IMR-90 (cell line): Measurements from ENCODE around the gene EHBP1L1. TPM values are rescaled to one million over a fixed set of nuclear protein-coding genes. Genes with fewer than 3 reads are reported as not detected.

Source experiments
- ATAC-seq: fragments of 200-7000 bp; cut with Tn5 transposase; 2 replicates; pipeline ENCODE4 v1.9.1; 2020; ENCODE audit warnings: low read depth, mild to moderate bottlenecking, moderate library complexity
- BruUV-seq: library from RNA; stranded (reverse); fragments of 400-500 nt; replicated peaks from 2 replicates; lab custom pipeline; 2021; lab: Mats Ljungman, UMichigan
- CTCF ChIA-PET: fragments of 300-600 bp; formaldehyde crosslinking; extraction: SDS; loops from one replicate; lab custom pipeline; 2021; ENCODE audit warnings: antibody characterized with exemption; lab: Yijun Ruan, JAX
- POLR2A ChIA-PET: fragments of 300-600 bp; sonication (Branson Sonifier 250); formaldehyde crosslinking; loops from one replicate; lab custom pipeline; 2022; ENCODE audit warnings: antibody characterized with exemption; ENCODE audit not compliant: unreplicated experiment; lab: Charles Lee
- DNase-seq: peaks from one replicate; pipeline ENCODE4 v3.0.0; 2013
- H2AFZ ChIP-seq: replicated peaks from 2 replicates; pipeline ENCODE3; 2013; ENCODE audit warnings: low read length, mild to moderate bottlenecking; ENCODE audit not compliant: poor library complexity
- H2AK5ac ChIP-seq: 2 replicates; pipeline ENCODE4 v1.6.1; 2013; ENCODE audit warnings: low read depth, low read length, inconsistent platforms
- H2AK9ac ChIP-seq: replicated peaks from 2 replicates; pipeline ENCODE3; 2013; ENCODE audit warnings: mild to moderate bottlenecking, low read depth, low read length, moderate library complexity; ENCODE audit not compliant: poor library complexity
- H2BK120ac ChIP-seq: 2 replicates; pipeline ENCODE4 v1.6.1; 2013; ENCODE audit warnings: low read depth, low read length, inconsistent platforms
- H2BK15ac ChIP-seq: 3 replicates; pipeline ENCODE4 v1.6.1; 2013; ENCODE audit warnings: low read depth, low read length, inconsistent platforms
- H2BK20ac ChIP-seq: 2 replicates; pipeline ENCODE4 v1.6.1; 2013; ENCODE audit warnings: low read depth, mild to moderate bottlenecking, inconsistent platforms, low read length, moderate library complexity
- H2BK5ac ChIP-seq: 2 replicates; pipeline ENCODE4 v1.6.1; 2013; ENCODE audit warnings: mild to moderate bottlenecking, low read depth, low read length, inconsistent platforms; ENCODE audit not compliant: poor library complexity, severe bottlenecking
- H3K14ac ChIP-seq: replicated peaks from 2 replicates; pipeline ENCODE4 v1.6.1; 2013; ENCODE audit warnings: low read depth, low read length, inconsistent platforms
- H3K18ac ChIP-seq: 2 replicates; pipeline ENCODE4 v1.6.1; 2013; ENCODE audit warnings: low read depth, low read length, control low read depth
- H3K23ac ChIP-seq: 2 replicates; pipeline ENCODE4 v1.6.1; 2013; ENCODE audit warnings: low read depth, low read length, inconsistent platforms
- H3K27ac ChIP-seq: 2 replicates; pipeline ENCODE4 v1.5.1; 2013; ENCODE audit warnings: mild to moderate bottlenecking, control low read depth, low read length; ENCODE audit not compliant: insufficient read depth
- H3K27me3 ChIP-seq: 2 replicates; pipeline ENCODE4 v1.6.1; 2013; ENCODE audit warnings: low read length; ENCODE audit not compliant: control insufficient read depth, insufficient read depth
- H3K36me3 ChIP-seq: 2 replicates; pipeline ENCODE4 v1.6.1; 2013; ENCODE audit warnings: low read length, mixed read lengths; ENCODE audit not compliant: control insufficient read depth, insufficient read depth
- H3K4ac ChIP-seq: 2 replicates; pipeline ENCODE4 v1.6.1; 2013; ENCODE audit warnings: low read depth, low read length, inconsistent platforms
- H3K4me1 ChIP-seq: 2 replicates; pipeline ENCODE4 v1.6.1; 2013; ENCODE audit warnings: low read length, mixed read lengths; ENCODE audit not compliant: control insufficient read depth, insufficient read depth
- H3K4me2 ChIP-seq: 2 replicates; pipeline ENCODE4 v1.6.1; 2013; ENCODE audit warnings: low read depth, mild to moderate bottlenecking, control low read depth, low read length, moderate library complexity
- H3K4me3 ChIP-seq: 2 replicates; pipeline ENCODE4 v1.5.1; 2013; ENCODE audit warnings: low read depth, mild to moderate bottlenecking, control low read depth, low read length, moderate library complexity; ENCODE audit not compliant: insufficient read depth
- H3K56ac ChIP-seq: 2 replicates; pipeline ENCODE4 v1.6.1; 2013; ENCODE audit warnings: low read length, inconsistent platforms; ENCODE audit not compliant: insufficient read depth; ENCODE audit errors: extremely low read depth
- H3K79me1 ChIP-seq, 2 experiments: 2 replicates each; pipeline ENCODE4 v1.6.1; 2013; ENCODE audit warnings: low read length in 2 of 2, inconsistent platforms in 1 of 2, low read depth in 1 of 2
- H3K9ac ChIP-seq: 2 replicates; pipeline ENCODE4 v1.6.1; 2013; ENCODE audit warnings: low read depth, low read length, control low read depth
- H3K9me1 ChIP-seq: 2 replicates; pipeline ENCODE4 v1.6.1; 2013; ENCODE audit warnings: low read length, inconsistent platforms; ENCODE audit not compliant: insufficient read depth
- H3K9me3 ChIP-seq: 2 replicates; pipeline ENCODE4 v1.6.1; 2013; ENCODE audit warnings: low read length; ENCODE audit not compliant: control insufficient read depth, insufficient read depth
- H4K20me1 ChIP-seq: 2 replicates; pipeline ENCODE4 v1.6.1; 2013; ENCODE audit warnings: low read length, inconsistent platforms; ENCODE audit not compliant: insufficient read depth
- H4K5ac ChIP-seq: 2 replicates; pipeline ENCODE4 v1.6.1; 2013; ENCODE audit warnings: mild to moderate bottlenecking, low read depth, low read length, control low read depth
- H4K8ac ChIP-seq, 2 experiments: 2 replicates each; pipeline ENCODE4 v1.6.1; 2013; ENCODE audit warnings: low read depth in 2 of 2, low read length in 2 of 2, control low read depth in 1 of 2, inconsistent platforms in 1 of 2
- H4K91ac ChIP-seq: 2 replicates; pipeline ENCODE4 v1.6.1; 2013; ENCODE audit warnings: low read depth, low read length, inconsistent platforms; ENCODE audit not compliant: insufficient read depth
- CEBPB ChIP-seq: IDR thresholded peaks from 2 replicates; pipeline ENCODE4 v1.6.1; 2012; ENCODE audit warnings: low read depth, low read length, improper control_type of control experiment
- MXI1 ChIP-seq: IDR thresholded peaks from 2 replicates; pipeline ENCODE4 v1.6.1; 2012; ENCODE audit warnings: low read depth, mild to moderate bottlenecking, low read length, moderate library complexity, borderline replicate concordance
- RCOR1 ChIP-seq: IDR thresholded peaks from 2 replicates; pipeline ENCODE4 v1.6.1; 2012; ENCODE audit warnings: mild to moderate bottlenecking, low read length, improper control_type of control experiment; ENCODE audit not compliant: insufficient replicate concordance
- WGBS, 2 experiments: methylation state at CpG; one replicate each; pipeline versions ENCODE4 v1.1.5 to v1.1.7; 2013; ENCODE audit warnings: missing lambda C conversion rate in 2 of 2; ENCODE audit not compliant: insufficient read length in 1 of 2; ENCODE audit errors: extremely low coverage in 2 of 2; 5-methylcytosine and 5-hydroxymethylcytosine counted together
- dilution Hi-C: fragments of 300-500 bp; cut with HindIII; formaldehyde crosslinking; loops from one replicate; pipeline ENCODE4 v1.14.3; 2018; ENCODE audit warnings: low sequenced_read_pairs; ENCODE audit not compliant: unreplicated experiment
- in situ Hi-C: fragments of 300-500 bp; cut with MboI; formaldehyde crosslinking; loops from 3 replicates; pipeline ENCODE4 v1.14.3; 2019; ENCODE audit warnings: low sequenced_read_pairs, inconsistent platforms, mixed read lengths
- intact Hi-C: fragments of 100-400 bp; cut with micrococcal nuclease; formaldehyde crosslinking; loops from 2 replicates; pipeline ENCODE4 v1.10.0; 2022
- polyA plus RNA-seq, 3 experiments: library from polyadenylated mRNA; depleted of rRNA; stranded (reverse); fragments of >200 nt; gene quantifications; 2 replicates each; pipeline ENCODE4 v1.2.3, GENCODE V29; 2012; ENCODE audit warnings: low replicate concordance in 1 of 3
- total RNA-seq: library from RNA; depleted of rRNA; stranded (reverse); fragments of >200 nt; gene quantifications from 2 replicates; pipeline ENCODE4 v1.2.3, GENCODE V29; 2012

EHBP1L1 gene
- total and polyA plus RNA-seq, 2 of the 4 experiments (the other 2 are of a cell fraction) = 10.0 to 27.4 TPM

- peak; percentile 66 for TF ChIP-seq RCOR1
Measured at GRCh38 chr11:65555693-65556231, 20.1 kb upstream of the EHBP1L1 start (continued).

GRCh38 chr11:65556470-65557279 lies 19.2 kb upstream of the EHBP1L1 start:
- in situ Hi-C loops = no loop called here
- intact Hi-C loops = loop anchor here (1.0 to 2.0 kb wide), 2 partner anchors 14 to 16 kb away; partner anchors contain the start of gene ZNRD2
- H3K23ac ChIP-seq = peak overlapping the region; percentile 85
- H3K4me2 ChIP-seq = peak overlapping the region; percentile 81
- 0 out of 3 replicates have a peak overlapping the region, but pooled peaks have one; percentile 62 for H2BK15ac ChIP-seq
- H3K27ac ChIP-seq = peak overlapping the region; percentile 77
- ATAC-seq = no peak
- peak overlapping the region; percentile 63 for H3K4ac ChIP-seq
- peak overlapping the region; percentile 74 for H3K4me3 ChIP-seq
- no TSS peak for BruUV-seq
- H4K91ac ChIP-seq = peak overlapping the region; percentile 87; the same call in 1 of the 2 replicates
- H3K4me1 ChIP-seq = peaks cover 43% of the 10 kb centered on the region
- peak overlapping the region; percentile 96 for H2AK5ac ChIP-seq
- peak overlapping the region; percentile 79 for H2AFZ ChIP-seq
- peaks cover 16 to 42% of the 10 kb centered on the region in 2 experiments for H3K79me1 ChIP-seq
- H3K27me3 ChIP-seq = no peaks in the 10 kb centered on the region
- H4K8ac ChIP-seq = peak overlapping the region; percentile 39 to 87; a peak in 1 of 4 replicates
- POLR2A ChIA-PET = no interaction called here
- H3K9ac ChIP-seq = peak overlapping the region; percentile 71
- no peak overlapping the region for H3K56ac ChIP-seq
- H2AK9ac ChIP-seq = peak overlapping the region; percentile 97
- peak; percentile 29 for TF ChIP-seq CEBPB
- TF ChIP-seq MXI1 = no peak
- H3K9me3 ChIP-seq = no peaks in the 10 kb centered on the region
- CTCF ChIA-PET = no interaction called here
- peaks cover 10% of the 10 kb centered on the region; the same call in 1 of the 2 replicates for H3K36me3 ChIP-seq
- peak overlapping the region; percentile 38; the same call in 1 of the 2 replicates for H2BK20ac ChIP-seq
- H4K20me1 ChIP-seq = peaks cover 15% of the 10 kb centered on the region
- H2BK5ac ChIP-seq = peak overlapping the region; percentile 72
- DNase-seq = no peak
- peak overlapping the region; percentile 7 for H3K18ac ChIP-seq
- peaks cover 25% of the 10 kb centered on the region for H3K9me1 ChIP-seq
- WGBS, 2 experiments = 27% methylated on average over 2 of the region's 12 CpGs; no CpG with 5 or more reads in 1 of the 2 experiments
- dilution Hi-C loops = no loop called here
- H4K5ac ChIP-seq = peak overlapping the region; percentile 39
- H3K14ac ChIP-seq = peak overlapping the region; percentile 89
- H2BK120ac ChIP-seq = peak overlapping the region; percentile 60
